Measurements from ENCODE around the gene MYO3B. TPM values are rescaled to one million over a fixed set of nuclear protein-coding genes. Genes with fewer than 3 reads are reported as not detected.

Gene MYO3B
- total RNA-seq, 1 experiment from 2014 or later, result 0.50 TPM

DNA sequence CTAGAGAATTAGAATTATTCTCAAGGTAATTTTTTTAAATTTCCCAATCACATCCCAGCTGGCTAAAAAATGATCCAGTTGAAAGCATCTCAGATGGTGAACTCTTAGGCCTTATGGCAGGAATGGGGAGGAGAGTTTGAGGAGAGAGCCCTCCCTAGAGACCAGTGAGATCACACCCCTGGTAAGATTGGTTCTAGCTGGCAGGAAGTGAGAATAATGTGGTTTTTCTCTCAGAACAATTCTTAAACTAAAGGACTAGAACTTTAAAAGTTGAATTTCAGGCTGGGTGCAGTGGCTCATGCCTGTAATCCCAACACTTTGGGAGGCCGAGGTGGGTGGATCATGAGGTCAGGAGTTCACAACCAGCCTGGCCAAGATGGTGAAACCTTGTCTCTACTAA, 120.2 kb downstream of the MYO3B start:
- no peak for DNase-seq (ENCODE audit: low spot score)
- Mint-ChIP-seq H3K27ac (no peak overlapping the region), H3K9me3 (peaks cover 7% of the 10 kb centered on the region), H3K4me3 (no peak overlapping the region), H3K4me1 (peaks cover 6% of the 10 kb centered on the region; the same call in 1 of the 2 replicates), H3K27me3 (ENCODE audit: low read depth) (no peaks in the 10 kb centered on the region), H3K36me3 (no peaks in the 10 kb centered on the region)
- TF ChIP-seq SMAD3 (CRISPR knock-in tag; IDR thresholded peaks at IDR 0.05; ENCODE audit: borderline replicate concordance) (no peak), ZNF232 (CRISPR knock-in tag; IDR thresholded peaks at IDR 0.05) (no peak), ZNF281 (CRISPR knock-in tag; IDR thresholded peaks at IDR 0.05) (no peak), ZNF396 (CRISPR knock-in tag; IDR thresholded peaks at IDR 0.05; ENCODE audit: borderline replicate concordance) (no peak), FOXP1 (CRISPR knock-in tag; IDR thresholded peaks at IDR 0.05; ENCODE audit: borderline replicate concordance) (no peak), KAT7 (CRISPR knock-in tag; IDR thresholded peaks at IDR 0.05; ENCODE audit: borderline replicate concordance) (no peak), SOX15 (CRISPR knock-in tag; IDR thresholded peaks at IDR 0.05) (no peak), NR3C1 (CRISPR knock-in tag; conservative IDR thresholded peaks at IDR 0.05; ENCODE audit: low read depth) (no peak), E2F4 (CRISPR knock-in tag; IDR thresholded peaks at IDR 0.05; ENCODE audit: borderline replicate concordance, low read depth) (no peak)
- TF ChIP-seq, protein P1, sequence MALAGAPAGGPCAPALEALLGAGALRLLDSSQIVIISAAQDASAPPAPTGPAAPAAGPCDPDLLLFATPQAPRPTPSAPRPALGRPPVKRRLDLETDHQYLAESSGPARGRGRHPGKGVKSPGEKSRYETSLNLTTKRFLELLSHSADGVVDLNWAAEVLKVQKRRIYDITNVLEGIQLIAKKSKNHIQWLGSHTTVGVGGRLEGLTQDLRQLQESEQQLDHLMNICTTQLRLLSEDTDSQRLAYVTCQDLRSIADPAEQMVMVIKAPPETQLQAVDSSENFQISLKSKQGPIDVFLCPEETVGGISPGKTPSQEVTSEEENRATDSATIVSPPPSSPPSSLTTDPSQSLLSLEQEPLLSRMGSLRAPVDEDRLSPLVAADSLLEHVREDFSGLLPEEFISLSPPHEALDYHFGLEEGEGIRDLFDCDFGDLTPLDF (CRISPR knock-in tag; IDR thresholded peaks at IDR 0.05), result no peak
- TF ChIP-seq, protein P2, sequence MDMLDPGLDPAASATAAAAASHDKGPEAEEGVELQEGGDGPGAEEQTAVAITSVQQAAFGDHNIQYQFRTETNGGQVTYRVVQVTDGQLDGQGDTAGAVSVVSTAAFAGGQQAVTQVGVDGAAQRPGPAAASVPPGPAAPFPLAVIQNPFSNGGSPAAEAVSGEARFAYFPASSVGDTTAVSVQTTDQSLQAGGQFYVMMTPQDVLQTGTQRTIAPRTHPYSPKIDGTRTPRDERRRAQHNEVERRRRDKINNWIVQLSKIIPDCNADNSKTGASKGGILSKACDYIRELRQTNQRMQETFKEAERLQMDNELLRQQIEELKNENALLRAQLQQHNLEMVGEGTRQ (CRISPR knock-in tag; IDR thresholded peaks at IDR 0.05), result no peak
- TF ChIP-seq, protein P3, sequence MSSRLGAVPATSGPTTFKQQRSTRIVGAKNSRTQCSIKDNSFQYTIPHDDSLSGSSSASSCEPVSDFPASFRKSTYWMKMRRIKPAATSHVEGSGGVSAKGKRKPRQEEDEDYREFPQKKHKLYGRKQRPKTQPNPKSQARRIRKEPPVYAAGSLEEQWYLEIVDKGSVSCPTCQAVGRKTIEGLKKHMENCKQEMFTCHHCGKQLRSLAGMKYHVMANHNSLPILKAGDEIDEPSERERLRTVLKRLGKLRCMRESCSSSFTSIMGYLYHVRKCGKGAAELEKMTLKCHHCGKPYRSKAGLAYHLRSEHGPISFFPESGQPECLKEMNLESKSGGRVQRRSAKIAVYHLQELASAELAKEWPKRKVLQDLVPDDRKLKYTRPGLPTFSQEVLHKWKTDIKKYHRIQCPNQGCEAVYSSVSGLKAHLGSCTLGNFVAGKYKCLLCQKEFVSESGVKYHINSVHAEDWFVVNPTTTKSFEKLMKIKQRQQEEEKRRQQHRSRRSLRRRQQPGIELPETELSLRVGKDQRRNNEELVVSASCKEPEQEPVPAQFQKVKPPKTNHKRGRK (CRISPR knock-in tag; IDR thresholded peaks at IDR 0.05; ENCODE audit: borderline replicate concordance), result no peak
- no peak for ATAC-seq
- POLR2A ChIA-PET, result no interaction called here
- CTCF ChIA-PET, result interaction anchor here (1.3 kb wide), 1 partner anchor 516 kb away, joined by 3 read pairs; no protein-coding TSS in a partner anchor

GRCh38 chr2:170298861-170299429, 121.0 kb downstream of the MYO3B start:
- ChIA-PET CTCF (no interaction called here), POLR2A (no interaction called here)
- no peak overlapping the region for H3K27ac Mint-ChIP-seq
- peaks cover 6% of the 10 kb centered on the region; the same call in 1 of the 2 replicates for H3K4me1 Mint-ChIP-seq
- ATAC-seq (no peak), DNase-seq (ENCODE audit: low spot score) (no peak)
- H3K9me3 Mint-ChIP-seq, result peaks cover 7% of the 10 kb centered on the region
- H3K4me3 Mint-ChIP-seq, result no peak overlapping the region
- no peaks in the 10 kb centered on the region for H3K27me3 Mint-ChIP-seq (ENCODE audit: low read depth)
- no peaks in the 10 kb centered on the region for H3K36me3 Mint-ChIP-seq
- TF ChIP-seq, protein P4, sequence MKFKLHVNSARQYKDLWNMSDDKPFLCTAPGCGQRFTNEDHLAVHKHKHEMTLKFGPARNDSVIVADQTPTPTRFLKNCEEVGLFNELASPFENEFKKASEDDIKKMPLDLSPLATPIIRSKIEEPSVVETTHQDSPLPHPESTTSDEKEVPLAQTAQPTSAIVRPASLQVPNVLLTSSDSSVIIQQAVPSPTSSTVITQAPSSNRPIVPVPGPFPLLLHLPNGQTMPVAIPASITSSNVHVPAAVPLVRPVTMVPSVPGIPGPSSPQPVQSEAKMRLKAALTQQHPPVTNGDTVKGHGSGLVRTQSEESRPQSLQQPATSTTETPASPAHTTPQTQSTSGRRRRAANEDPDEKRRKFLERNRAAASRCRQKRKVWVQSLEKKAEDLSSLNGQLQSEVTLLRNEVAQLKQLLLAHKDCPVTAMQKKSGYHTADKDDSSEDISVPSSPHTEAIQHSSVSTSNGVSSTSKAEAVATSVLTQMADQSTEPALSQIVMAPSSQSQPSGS (CRISPR knock-in tag; IDR thresholded peaks at IDR 0.05; ENCODE audit: borderline replicate concordance, low read depth), result no peak
- no peak for TF ChIP-seq CDX4 (CRISPR knock-in tag; IDR thresholded peaks at IDR 0.05; ENCODE audit: borderline replicate concordance)
- TF ChIP-seq, protein P5, sequence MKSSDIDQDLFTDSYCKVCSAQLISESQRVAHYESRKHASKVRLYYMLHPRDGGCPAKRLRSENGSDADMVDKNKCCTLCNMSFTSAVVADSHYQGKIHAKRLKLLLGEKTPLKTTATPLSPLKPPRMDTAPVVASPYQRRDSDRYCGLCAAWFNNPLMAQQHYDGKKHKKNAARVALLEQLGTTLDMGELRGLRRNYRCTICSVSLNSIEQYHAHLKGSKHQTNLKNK (CRISPR knock-in tag; IDR thresholded peaks at IDR 0.05), result no peak
- no peak for TF ChIP-seq GABPB1 (CRISPR knock-in tag; IDR thresholded peaks at IDR 0.05)
- TF ChIP-seq, protein P2 (CRISPR knock-in tag; IDR thresholded peaks at IDR 0.05), result no peak
- no peak for TF ChIP-seq ATF6 (CRISPR knock-in tag; IDR thresholded peaks at IDR 0.05)
- no peak for TF ChIP-seq MYBL2 (CRISPR knock-in tag; IDR thresholded peaks at IDR 0.05)
- no peak for TF ChIP-seq TP53 (CRISPR knock-in tag; IDR thresholded peaks at IDR 0.05)
- TF ChIP-seq ZNF232 (CRISPR knock-in tag; IDR thresholded peaks at IDR 0.05), result no peak

Measured in WTC11 (cell line).